Measurements from ENCODE around the gene TTLL10. TPM values are rescaled to one million over a fixed set of nuclear protein-coding genes. Genes with fewer than 3 reads are reported as not detected.

Gene TTLL10
- total and polyA plus RNA-seq, 4 donors = not detected

DNA sequence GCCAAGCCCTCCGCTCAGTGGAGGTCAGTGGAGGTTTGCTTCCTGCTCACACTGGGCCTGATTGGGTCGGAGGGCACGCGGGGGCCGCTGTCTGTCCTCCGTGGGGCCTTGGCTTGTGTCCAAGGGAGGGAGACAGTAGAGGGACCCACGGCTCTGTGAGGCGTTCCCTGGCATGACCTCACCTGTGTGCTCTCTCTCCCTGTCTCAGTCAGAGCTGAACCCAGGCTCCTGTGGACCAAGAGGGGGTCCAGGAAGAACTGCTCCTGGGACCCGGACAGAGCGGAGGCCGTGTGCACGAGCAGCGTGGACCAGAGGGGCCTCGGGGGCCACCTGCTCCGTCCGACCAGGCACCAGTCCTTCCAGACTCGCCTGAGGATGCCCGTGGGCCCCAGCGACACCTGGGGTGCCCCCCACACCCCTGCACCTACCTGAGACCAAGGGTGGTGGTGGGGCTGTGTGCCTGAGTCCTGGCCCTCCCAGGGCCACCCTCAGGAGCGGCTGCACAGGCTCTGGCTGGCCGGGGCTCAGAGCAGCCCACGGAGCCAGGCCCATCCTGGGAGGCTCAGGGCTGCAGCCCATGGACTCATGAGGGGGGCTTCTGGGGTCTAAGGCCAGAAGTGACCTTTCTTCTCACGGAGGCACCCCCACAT lies 13.3 kb upstream of the TTLL10 start (continued):
- TF ChIP-seq, protein P1, sequence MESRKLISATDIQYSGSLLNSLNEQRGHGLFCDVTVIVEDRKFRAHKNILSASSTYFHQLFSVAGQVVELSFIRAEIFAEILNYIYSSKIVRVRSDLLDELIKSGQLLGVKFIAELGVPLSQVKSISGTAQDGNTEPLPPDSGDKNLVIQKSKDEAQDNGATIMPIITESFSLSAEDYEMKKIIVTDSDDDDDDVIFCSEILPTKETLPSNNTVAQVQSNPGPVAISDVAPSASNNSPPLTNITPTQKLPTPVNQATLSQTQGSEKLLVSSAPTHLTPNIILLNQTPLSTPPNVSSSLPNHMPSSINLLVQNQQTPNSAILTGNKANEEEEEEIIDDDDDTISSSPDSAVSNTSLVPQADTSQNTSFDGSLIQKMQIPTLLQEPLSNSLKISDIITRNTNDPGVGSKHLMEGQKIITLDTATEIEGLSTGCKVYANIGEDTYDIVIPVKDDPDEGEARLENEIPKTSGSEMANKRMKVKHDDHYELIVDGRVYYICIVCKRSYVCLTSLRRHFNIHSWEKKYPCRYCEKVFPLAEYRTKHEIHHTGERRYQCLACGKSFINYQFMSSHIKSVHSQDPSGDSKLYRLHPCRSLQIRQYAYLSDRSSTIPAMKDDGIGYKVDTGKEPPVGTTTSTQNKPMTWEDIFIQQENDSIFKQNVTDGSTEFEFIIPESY (IDR thresholded peaks at IDR 0.05) = no peak
- TF ChIP-seq HNF4A (conservative IDR thresholded peaks at IDR 0.05) (no peak), EGR1 (IDR thresholded peaks at IDR 0.05; ENCODE audit: low read depth in 2 of 2) (no peak), YY1 (IDR thresholded peaks at IDR 0.05) (no peak), RXRA (IDR thresholded peaks at IDR 0.05) (no peak), RAD21 (IDR thresholded peaks at IDR 0.05) (no peak)

DNA sequence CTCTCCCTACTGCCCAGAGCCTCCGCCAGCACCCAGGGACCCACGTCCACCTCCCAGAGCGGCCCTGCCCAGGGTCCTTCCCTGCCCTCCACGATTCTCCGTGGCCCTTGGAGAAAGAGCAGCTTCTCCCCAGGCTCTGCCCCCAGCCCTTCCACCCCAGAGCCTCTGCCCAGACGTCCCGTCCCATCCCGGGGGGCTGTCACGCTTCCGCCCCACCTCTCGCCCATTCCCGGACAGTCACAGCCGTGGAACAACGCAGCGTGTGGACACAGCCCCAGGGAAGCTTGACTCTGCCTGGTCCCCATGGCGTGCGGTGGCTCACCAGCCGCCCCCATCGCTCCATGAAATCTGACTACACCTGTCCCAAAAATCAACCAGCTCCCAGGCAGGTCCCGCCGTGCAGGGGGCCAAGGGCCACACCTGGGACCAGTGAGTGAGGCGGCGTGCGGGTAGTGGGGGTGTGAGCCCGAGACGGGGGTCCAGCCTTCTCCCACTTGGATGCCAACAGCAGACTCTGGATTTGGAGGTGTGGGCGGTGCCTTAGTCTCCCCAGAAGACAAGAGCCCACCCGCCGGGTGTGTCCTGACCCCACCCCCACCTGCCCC lies 12.5 kb upstream of the TTLL10 start:
- TF ChIP-seq TAF1 (conservative IDR thresholded peaks at IDR 0.05) (no peak), JUND (IDR thresholded peaks at IDR 0.05) (no peak), NR2F2 (IDR thresholded peaks at IDR 0.05) (no peak), RAD21 (IDR thresholded peaks at IDR 0.05) (no peak), RXRA (IDR thresholded peaks at IDR 0.05) (no peak), FOXA1 (IDR thresholded peaks at IDR 0.05) (no peak), FOXA2 (IDR thresholded peaks at IDR 0.05) (no peak), HNF4A (conservative IDR thresholded peaks at IDR 0.05) (no peak), GABPA (IDR thresholded peaks at IDR 0.05 in 1 of 2, conservative IDR thresholded peaks at IDR 0.05 in 1 of 2) (no peak), SP1 (IDR thresholded peaks at IDR 0.05) (no peak), HNF4G (IDR thresholded peaks at IDR 0.05) (no peak), YY1 (IDR thresholded peaks at IDR 0.05) (no peak), EGR1 (IDR thresholded peaks at IDR 0.05; ENCODE audit: low read depth in 2 of 2) (no peak)
- TF ChIP-seq, protein P2, sequence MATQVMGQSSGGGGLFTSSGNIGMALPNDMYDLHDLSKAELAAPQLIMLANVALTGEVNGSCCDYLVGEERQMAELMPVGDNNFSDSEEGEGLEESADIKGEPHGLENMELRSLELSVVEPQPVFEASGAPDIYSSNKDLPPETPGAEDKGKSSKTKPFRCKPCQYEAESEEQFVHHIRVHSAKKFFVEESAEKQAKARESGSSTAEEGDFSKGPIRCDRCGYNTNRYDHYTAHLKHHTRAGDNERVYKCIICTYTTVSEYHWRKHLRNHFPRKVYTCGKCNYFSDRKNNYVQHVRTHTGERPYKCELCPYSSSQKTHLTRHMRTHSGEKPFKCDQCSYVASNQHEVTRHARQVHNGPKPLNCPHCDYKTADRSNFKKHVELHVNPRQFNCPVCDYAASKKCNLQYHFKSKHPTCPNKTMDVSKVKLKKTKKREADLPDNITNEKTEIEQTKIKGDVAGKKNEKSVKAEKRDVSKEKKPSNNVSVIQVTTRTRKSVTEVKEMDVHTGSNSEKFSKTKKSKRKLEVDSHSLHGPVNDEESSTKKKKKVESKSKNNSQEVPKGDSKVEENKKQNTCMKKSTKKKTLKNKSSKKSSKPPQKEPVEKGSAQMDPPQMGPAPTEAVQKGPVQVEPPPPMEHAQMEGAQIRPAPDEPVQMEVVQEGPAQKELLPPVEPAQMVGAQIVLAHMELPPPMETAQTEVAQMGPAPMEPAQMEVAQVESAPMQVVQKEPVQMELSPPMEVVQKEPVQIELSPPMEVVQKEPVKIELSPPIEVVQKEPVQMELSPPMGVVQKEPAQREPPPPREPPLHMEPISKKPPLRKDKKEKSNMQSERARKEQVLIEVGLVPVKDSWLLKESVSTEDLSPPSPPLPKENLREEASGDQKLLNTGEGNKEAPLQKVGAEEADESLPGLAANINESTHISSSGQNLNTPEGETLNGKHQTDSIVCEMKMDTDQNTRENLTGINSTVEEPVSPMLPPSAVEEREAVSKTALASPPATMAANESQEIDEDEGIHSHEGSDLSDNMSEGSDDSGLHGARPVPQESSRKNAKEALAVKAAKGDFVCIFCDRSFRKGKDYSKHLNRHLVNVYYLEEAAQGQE (IDR thresholded peaks at IDR 0.05) = no peak
- TF ChIP-seq, protein P1 (IDR thresholded peaks at IDR 0.05) = no peak
- TF ChIP-seq, protein P3, sequence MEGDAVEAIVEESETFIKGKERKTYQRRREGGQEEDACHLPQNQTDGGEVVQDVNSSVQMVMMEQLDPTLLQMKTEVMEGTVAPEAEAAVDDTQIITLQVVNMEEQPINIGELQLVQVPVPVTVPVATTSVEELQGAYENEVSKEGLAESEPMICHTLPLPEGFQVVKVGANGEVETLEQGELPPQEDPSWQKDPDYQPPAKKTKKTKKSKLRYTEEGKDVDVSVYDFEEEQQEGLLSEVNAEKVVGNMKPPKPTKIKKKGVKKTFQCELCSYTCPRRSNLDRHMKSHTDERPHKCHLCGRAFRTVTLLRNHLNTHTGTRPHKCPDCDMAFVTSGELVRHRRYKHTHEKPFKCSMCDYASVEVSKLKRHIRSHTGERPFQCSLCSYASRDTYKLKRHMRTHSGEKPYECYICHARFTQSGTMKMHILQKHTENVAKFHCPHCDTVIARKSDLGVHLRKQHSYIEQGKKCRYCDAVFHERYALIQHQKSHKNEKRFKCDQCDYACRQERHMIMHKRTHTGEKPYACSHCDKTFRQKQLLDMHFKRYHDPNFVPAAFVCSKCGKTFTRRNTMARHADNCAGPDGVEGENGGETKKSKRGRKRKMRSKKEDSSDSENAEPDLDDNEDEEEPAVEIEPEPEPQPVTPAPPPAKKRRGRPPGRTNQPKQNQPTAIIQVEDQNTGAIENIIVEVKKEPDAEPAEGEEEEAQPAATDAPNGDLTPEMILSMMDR (IDR thresholded peaks at IDR 0.05; ENCODE audit: low read depth, low read length, missing input control) = no peak
- TF ChIP-seq, protein P4, sequence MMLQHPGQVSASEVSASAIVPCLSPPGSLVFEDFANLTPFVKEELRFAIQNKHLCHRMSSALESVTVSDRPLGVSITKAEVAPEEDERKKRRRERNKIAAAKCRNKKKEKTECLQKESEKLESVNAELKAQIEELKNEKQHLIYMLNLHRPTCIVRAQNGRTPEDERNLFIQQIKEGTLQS (IDR thresholded peaks at IDR 0.05) = no peak
- TF ChIP-seq, protein P5, sequence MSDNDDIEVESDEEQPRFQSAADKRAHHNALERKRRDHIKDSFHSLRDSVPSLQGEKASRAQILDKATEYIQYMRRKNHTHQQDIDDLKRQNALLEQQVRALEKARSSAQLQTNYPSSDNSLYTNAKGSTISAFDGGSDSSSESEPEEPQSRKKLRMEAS (IDR thresholded peaks at IDR 0.05) = no peak
- H3K27me3 ChIP-seq (ENCODE audit: control insufficient read depth in 4 of 4, insufficient read depth in 4 of 4, low read length in 3 of 4) = peaks cover 0 to 6% (median under 1%) of the 10 kb centered on the region in 4 donors
- no peak overlapping the region for H3K9ac ChIP-seq (ENCODE audit: low read depth in 1 of 2, low read length in 2 of 2)
- peaks cover 0 to 6% (median 4%) of the 10 kb centered on the region in 4 donors for H3K4me1 ChIP-seq (ENCODE audit: control insufficient read depth in 4 of 4, insufficient read depth in 4 of 4, low read length in 3 of 4)
- no peak overlapping the region for H3K27ac ChIP-seq (ENCODE audit: low read depth in 1 of 2, low read length in 2 of 2)
- no peak for DNase-seq (ENCODE audit: low spot score)
- H3K9me3 ChIP-seq (ENCODE audit: control insufficient read depth in 4 of 4, low read length in 3 of 4) = no peaks in the 10 kb centered on the region
- WGBS = 83% methylated on average over 29 of the region's 29 CpGs
- H3K36me3 ChIP-seq (ENCODE audit: control insufficient read depth in 4 of 4, insufficient read depth in 3 of 4, low read depth in 1 of 4, low read length in 3 of 4) = no peaks in the 10 kb centered on the region
- H3K4me3 ChIP-seq (ENCODE audit: low read depth in 1 of 3, low read length in 3 of 3) = no peak overlapping the region

Data from liver (tissue), 9 donors.